GM18907 (cell line): ENCODE data around the gene ABCG1.

Experiments
- ATAC-seq: cut with Tn5 transposase; IDR thresholded peaks from one replicate; pipeline ENCODE4 v1.9.1; 2021; ENCODE audit warnings: mild to moderate bottlenecking, moderate library complexity; ENCODE audit not compliant: unreplicated experiment

Gene ABCG1

DNA sequence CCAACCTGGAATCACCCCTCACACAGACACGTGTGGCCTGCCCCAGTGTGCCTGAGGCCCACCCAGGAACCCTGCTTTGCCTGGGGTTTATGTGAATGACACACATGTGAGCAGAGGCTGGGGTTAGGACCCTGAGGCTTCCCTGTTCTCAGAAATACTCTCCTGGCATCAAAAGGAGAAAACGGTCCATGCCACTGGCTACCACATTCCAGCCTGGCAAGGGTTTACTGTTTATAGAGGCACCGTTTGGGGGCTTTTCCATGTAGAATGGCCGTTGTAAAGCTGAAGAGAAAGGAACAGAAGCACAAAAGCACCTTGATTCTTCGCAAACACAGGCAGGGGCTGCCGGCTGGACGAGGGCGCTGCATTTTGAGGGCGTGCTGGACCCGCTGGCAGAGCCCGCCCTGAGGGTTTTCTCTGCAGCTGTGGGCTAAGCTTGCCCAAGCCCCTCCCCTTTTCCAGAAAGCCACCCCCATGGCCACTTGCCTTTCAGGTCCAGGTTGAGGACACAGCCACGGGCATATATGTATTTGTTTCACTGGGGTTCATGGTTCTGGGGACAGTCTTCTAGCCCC is 83.2 kb downstream of the ABCG1 start:
- no peak for ATAC-seq

DNA sequence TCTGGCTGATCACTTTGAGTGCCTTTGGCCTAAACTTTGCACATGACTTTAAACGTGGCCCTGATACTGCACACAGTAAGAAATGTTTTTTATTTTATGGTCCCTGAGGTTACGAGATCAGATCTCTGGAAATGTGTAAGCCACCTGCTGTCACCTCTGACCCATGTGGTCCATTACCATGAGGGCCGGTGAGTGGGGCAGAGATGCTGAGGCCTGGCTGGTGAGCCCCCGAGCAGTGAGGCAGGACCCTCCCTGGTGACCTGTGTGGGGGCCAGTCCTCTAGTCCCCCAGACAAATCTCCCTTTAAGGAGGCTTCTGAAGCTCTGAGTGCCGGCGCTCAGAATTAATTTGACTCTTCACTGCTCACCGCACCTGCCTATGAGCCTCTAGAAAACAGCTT is 83.9 kb downstream of the ABCG1 start:
- no peak for ATAC-seq

DNA sequence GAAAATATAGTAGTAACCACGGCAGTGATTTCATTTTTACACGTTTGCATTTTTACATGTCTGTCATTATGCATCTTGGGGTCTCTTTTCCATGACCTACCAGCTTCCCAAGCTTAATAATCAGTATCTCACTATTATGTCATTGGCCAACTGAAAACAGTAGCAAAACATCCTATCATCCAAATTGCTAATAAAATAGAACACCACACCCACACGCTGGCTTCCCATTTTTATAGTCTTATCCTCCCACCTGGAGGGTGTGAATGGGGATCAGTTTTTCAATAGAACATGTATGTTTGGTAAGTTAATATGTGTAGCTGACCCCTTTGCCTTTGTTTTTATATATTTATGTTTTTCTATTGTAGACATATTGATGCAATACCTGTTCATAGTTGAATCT is 84.5 kb downstream of the ABCG1 start:
- no peak for ATAC-seq

DNA sequence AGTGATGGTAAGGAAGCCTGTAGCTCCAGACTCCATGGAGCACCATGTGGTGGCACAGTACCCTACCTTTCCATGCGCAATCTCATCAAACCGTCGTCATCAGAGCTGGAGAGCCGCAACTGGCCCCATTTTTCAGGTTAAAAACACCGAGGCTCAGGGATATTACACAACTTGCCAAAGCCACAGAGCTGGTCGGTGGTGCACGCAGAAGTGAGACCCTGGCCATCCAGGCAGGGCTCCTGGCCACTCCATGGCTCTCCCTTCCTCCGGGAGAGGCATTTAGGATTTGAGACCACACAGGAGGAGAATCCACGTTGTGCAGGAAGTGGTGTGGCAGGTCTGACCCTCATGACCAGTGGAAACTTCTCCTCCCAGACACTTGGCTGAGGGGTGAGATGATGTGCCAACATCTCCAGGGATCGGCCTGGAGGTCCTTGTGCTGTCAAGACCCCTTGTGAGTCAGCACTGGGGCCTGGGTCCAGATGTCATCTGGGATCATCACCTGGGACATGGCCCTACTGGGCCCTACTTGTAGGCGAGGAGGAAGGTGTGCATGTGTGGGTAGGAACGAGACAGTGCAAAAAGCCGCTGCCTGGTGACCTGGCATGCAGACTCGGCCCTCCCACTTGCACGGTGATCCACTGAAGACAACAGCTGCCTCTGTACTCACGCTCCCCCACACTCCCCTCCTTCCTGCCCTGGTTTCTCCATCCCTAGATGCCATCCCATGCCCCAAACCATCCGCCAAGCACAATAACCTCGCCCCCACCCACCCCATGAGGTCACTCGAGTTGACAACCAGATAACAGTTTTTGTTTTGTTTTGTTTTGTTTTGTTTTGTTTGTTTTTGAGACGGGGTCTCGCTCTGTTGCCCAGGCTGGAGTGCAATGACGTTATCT is 85.9 kb downstream of the ABCG1 start:
- no peak for ATAC-seq

DNA sequence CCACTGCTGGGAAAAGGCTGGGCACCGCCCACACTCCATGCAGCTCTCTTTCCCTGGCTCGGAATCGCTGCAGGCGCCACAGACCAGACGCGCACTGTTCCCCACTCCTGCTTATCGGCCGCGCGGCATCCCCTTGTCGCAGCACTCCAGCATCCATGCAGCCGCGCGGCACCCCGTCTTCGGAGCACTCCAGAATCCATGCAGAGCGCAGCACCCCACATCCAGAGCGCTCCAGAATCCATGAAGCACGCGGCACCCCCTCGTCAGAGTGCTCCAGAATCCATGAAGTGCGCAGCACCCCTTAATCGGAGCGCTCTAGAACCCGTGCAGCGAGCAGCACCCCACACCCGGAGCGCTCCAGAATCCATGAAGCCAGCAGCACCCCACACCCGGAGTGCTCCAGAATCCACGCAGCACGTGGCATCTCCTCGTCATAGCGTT is 86.8 kb downstream of the ABCG1 start:
- no peak for ATAC-seq

DNA sequence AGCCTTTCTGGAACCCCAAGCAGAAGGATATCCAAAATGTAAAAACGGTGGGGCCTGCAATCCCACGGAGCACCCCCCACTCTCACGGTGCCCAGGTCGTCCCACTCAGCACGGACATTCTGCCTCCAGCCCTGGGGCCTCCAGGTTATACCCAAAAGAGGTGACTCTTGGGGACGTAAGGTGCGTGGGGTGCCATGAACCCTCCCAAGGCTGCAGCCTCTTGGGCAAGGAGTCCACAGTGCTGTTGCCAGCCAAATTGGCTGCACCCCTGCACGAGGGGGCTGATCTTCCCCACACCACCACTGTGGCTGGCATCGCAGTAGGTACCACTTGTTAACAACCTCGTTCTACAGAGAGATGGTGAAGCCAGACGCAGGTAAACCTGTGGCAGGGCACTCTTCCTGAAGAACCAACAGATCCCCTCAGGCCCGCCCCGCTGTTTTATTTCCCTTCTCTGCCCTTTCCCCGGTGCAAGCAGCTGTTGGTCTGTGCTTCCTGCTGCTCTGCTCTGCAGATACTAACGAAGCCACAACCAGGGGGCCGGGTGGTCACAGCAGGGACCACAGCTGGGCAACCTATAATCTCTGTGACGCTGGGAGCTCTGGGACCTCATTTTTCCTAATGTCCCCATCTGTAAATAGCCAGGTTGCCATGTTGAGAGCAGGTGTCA is 87.6 kb downstream of the ABCG1 start:
- no peak for ATAC-seq

DNA sequence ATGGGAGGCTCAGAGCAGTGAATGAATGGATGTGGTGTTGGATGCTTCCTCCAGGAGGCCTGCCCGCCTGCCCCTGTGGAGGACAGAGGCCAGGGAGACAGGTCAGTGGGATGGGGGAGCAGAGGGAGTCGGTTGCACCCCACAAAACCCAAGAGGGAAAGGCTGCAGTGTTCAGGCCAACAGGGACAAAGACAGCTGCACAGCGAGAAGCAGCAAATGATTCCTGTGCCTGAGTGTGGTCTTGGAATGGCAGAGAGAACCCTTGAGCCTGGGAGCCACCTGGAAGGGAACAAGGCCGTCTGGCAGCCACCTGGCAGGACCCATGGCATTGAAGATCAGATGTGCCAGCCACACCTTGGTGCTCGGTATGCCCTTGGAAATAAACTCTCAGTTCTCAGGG is 88.2 kb downstream of the ABCG1 start:
- ATAC-seq, result no peak

DNA sequence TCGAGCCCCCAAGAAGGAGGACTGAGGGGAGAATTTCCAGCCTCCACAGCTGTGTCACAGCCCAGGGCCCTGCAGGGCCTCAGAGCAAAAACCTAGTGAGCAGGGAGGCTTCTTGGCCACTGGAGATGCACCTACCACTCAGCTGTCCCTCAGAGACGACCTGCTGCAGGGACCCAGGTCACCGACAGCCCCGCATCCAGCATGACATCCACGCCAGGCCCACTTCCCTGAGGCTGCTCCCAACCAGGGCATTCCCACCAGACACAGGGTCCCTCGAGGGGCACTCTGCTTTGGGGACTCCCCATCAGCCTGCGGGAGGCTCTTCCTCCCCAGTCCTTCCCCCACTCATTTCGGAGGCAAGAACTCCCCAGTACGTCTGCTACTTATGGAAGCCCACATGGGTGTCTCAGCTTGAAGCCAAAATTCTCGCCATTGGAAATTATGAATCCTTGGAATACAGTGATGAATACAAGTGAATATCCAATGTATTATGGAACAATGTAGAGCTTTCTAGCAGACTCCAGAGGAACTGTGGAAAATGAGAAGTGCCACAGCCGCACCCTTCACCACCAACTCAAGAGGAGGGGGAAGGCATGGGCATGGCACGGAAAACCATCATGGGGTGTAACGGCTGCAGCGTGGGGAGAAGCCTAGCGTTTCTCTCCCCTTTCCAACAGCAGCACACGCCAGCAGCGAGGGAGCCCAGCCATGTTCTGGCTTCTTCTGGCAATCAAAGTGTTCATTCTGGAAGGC is 89.4 kb downstream of the ABCG1 start:
- no peak for ATAC-seq

DNA sequence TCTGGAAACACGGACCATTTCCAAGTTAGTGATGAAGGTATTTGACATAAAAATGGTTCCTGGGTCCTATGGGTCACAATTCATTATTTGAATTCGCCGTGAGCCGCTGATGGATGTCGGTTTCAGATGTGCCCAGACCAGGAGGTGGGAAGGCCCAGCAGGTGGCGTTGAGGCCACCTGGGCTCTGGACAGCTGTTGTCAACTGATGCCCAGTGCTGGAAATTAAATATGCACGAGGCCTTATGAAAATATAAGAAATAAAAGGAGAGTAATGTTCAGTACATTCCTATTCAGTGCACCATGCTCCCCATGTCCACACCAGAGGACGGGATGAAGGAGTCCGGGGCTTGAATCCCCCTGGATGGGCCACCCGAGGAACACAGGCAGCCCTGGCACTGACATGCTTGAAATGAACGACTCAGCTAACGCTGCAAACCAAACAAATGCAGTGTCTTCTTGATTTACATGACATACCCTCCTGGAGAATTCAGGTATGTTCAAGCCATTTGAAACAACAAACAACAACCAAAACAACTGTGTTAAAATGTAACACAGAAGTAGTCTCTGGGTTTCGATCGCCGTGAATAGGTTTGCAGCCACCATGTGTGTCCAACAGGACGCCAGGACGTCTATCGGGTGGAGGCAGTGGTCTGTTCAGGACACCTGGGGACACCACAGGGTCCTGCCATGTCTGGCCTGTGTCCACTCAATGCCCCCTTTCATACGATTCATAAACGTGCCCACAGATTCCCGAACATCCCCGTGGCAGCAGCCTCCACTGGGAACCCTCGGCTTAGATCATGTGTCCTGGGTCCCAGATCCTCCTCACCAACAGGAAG is 90.2 kb downstream of the ABCG1 start:
- ATAC-seq, result no peak

DNA sequence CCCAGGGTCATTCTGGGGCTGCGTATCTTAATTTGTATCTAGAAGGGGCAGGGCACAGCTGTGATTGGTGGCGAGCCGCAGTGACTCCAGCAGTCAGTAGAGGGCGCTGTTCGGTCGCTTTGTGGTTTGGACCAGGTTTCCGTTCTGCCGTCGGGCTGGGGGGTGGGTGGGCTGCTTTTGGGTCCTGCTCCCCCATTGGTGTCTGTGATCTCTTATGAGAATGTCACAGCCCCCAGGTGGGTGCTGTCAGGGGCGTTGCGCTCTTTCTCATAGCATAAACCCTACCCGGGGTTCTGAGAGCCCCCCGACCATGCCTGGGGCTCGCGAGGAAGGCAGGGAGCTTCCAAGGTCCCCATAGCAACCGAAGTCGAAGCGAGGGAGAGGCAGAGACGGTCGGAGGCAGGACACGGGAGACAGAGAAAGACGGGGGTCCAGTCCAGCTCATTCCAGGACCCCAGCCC is 90.8 kb downstream of the ABCG1 start:
- no peak for ATAC-seq

DNA sequence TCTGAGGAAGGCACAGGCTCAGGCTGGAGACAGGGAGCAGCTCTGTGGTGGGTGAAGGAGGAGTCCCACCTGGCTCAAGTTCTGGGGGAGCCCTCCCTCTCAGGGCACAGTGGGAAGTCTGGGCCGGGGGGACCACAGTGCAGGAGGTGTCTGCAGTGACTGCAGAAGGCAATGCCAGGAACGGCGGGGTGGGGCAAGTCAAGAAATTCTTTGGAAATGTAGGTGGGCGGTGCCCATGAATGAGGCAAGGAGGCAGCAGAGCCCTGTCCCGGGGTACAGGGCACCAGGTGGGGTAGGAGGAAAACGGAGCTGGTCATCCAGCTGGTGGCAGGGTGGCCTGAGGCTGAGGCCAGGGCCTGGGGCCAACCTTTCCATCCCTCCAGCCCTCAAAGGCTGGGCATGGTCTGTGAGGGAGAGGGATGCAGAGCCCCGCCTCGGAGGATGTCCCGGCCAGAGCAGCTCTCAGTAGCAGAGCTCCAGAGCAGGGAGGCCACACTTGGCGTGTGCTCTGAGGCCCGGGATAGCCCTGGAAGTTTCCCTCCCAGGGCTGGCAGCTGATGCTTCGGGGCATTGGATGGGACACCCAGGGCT is 91.6 kb downstream of the ABCG1 start:
- no peak for ATAC-seq

DNA sequence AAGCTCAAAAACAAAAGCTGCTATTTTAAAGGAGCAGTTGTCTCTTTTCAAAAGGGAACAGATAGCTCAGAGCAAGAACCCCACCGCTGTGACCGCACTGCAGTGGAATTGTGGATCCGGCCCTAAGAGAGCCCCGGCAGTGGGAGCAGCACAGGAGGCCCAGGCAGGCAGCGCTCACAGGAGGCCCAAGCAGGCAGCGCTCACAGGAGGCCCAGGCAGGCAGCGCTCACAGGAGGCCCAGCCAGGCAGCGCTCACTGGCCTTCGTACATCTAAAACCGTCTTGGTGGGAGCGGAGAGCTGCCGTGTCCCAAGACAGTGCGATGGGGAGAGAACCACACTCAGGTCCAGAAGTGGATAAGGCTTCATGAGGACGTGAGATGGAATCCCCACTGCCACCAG is 92.2 kb downstream of the ABCG1 start:
- ATAC-seq, result no peak

DNA sequence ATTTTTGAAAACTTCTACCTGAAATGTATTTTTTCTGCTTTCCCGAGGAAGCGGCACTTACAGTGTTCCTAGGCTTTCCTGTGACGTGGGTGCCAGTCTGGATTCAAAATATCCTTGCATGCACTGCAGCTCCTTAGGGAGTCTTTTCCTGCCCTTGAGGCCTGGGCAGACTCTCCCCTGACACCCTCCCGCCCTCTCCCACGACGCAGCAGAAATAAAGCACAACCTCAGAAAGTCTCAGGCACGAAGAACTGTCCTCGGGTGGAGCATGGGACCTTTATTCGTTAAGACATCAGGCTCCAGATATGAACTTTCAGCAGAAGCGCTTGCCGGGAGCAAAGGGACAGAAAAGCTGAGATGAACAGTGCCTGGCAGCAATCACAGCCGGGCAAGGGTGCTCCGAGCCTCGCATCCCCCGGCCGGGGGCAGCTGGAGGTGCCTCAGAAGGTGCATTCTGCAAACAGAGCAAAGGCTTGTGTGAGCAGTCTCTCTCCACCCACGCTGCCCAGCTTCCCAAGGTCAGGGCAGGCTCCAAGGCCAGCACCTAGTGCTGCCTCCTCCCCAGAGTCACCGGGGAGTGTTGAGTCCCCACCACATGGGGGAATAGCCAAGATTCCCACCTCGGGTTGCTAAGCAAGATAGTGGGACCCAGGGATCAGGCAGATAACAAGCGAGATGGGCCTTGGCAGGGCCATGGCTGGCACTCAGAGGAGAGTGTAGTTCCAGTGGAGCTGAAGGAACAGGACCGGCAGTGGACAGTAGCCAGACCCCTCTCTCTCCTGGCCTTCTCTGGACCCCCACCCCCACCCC is 93.1 kb downstream of the ABCG1 start:
- ATAC-seq, result no peak

DNA sequence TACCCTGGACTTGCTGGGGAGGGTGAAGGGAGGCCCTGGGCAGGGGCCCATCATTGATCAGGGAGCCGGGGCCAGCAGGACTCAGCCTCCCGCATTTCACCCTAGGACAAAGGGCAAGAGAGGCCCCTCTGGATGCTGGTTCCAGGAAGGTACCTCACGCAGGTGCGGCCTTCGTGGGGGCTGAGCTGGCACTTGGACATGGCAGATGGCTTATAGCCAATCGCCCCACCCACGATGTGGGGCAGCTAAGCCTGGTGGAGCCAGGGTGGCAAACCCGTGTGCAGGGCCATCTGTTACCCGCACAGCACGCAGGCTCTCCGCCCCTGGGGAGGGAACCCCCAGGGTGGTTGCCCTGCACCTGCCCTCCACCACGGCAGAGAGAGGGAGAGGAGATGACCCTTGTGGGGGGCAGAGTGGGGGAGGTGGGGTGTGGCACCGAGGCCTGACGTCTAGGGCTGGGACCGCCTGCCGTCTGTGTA is 93.7 kb downstream of the ABCG1 start:
- no peak for ATAC-seq

DNA sequence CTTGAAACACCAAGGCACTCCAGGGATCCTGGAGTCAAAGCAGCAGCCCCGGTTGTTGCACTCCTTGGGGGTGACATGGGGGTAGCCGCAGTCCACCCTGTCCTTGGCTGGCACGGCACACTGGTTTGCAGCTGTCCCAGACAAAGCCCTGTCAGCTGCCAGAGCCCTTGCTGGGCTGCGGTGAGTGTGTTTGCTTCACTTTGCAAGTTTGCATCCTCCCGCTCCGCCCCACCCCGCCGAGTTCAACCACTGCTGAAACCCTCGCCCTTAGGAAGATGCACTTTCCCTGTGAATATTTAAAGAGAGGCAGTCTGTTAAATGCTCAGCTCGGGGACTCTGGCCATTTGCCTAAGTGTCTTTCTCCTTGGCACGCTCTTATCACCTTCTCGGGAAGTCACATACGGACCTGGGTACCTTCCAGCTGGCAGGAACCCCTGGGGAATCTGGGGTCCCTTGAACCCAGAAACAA is 94.6 kb downstream of the ABCG1 start:
- ATAC-seq, result no peak

DNA sequence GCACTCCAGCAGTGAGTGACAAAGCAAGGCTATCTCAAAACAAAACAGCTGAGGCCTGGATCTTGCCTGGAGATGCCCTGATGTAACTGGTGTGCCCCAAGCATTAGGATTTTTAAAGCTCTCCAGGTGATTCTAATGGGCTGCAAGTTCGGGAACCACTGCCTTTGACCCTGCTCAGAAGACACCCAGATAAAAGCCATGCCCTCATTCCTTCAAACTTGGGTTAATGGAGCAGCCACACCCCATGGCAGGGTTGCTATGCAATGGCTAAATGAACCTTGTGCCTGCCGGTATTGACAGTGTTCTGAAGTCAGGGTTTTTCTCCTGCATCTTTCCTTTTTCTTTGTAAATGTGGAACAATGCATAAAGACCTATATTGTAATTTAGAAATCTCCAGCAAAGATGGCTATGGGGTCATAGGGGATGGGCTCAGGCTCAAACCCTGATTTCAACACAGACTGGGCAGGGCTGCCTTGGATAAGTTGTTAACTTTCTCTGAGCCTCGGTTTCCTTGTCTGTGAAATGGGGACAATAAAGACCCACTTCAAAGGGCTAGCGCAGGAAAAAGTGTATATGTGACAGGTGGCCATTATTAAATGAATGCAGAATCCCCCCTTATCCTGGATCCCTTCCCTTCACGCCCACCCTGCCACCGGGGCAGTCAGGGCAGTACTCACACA is 95.8 kb downstream of the ABCG1 start:
- ATAC-seq, result no peak

DNA sequence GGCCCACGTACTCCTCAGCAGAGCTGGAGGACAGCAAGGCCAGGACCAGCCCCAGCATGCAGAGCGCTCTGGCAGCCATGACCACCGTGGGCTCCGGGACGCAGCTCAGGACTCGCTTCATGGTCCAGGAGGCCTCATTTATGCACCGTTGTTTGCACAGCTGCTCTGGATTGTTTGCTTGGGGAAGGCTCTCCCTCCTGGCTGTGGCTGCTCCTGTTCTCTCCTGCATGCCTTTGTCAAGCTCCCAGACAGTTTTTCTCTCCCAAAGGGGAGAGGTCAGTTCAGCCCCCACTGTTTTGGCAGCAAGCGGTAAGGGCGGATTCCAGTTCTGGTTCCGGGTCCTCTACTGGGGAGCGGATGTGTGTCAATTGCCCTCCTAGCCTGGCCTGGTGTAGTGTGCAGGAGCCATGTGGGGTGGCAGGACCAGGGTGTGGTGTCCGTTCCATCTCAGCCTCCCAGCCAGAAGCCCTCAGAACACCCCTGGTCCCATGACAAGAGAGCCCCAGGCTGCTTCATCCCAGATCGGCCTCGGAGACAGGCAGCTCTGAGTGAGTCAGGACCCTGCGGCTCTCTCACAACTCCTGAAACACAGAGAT is 96.5 kb downstream of the ABCG1 start, which contains the start of gene TFF3:
TSS of gene TFF3 (minus strand) at position 114 of the 596 bp plus-strand sequence. CDS start at position 79, 35 bp downstream.
- ATAC-seq, result no peak

DNA sequence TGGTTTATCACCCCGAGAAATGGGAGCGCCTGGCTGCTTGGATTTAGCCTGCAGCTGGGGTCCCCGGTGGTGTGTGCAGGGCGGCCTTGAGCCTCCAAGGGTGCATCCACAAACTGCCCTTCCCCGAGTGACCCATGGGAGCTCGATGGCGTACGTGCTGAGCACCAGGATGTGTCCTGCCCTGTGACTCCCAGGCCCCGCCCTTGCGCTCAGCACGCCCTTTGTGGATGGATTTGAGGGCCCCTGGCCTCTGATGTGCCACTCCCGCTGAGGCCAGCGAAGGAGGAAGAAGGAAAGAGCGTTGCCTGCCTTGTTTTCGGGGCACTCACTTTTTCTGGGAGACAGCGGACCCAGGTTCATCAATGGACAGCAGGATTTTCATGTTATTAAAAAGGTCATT is 98.0 kb downstream of the ABCG1 start:
- ATAC-seq, result no peak
